ENCODE data around the gene VAV3. TPM values are rescaled to one million over a fixed set of nuclear protein-coding genes. Genes with fewer than 3 reads are reported as not detected.
A peak's percentile ranks its signal among the peaks of the same experiment; 100 is the strongest.

VAV3 gene
- total and polyA plus RNA-seq, 9 of the 15 experiments (the other 6 are each of a cell fraction or from before 2014, with no cell fraction given), result not detected

DNA sequence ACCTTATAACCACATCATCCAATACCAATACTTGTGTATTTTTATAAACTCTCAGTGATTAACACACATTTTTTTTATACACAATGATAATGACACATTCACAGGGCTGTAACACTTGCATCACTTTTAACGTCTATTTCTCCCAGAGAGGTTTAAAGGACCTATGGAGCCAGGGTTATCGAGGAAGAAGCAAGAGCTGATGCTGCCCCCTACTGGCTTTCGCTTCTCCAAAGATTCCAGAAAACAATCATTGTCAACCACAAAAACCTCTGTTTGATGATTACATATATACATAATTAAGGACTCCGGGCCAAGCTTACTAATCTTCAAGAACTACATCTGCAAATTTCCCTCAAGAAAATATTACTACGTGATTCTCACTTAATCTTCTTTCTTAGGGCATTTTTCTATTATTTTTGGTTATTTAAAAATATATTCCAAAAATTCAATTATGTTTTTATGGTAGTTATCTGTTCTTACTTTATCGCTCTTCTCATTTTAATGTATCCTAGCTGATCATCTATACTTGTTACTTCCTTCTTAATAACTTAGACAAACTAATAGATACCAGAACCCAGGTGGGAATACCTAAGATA lies 214.5 kb downstream of the VAV3 start (continued):
- TF ChIP-seq, protein P1, sequence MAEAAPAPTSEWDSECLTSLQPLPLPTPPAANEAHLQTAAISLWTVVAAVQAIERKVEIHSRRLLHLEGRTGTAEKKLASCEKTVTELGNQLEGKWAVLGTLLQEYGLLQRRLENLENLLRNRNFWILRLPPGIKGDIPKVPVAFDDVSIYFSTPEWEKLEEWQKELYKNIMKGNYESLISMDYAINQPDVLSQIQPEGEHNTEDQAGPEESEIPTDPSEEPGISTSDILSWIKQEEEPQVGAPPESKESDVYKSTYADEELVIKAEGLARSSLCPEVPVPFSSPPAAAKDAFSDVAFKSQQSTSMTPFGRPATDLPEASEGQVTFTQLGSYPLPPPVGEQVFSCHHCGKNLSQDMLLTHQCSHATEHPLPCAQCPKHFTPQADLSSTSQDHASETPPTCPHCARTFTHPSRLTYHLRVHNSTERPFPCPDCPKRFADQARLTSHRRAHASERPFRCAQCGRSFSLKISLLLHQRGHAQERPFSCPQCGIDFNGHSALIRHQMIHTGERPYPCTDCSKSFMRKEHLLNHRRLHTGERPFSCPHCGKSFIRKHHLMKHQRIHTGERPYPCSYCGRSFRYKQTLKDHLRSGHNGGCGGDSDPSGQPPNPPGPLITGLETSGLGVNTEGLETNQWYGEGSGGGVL (CRISPR knock-in tag; IDR thresholded peaks at IDR 0.05), result no peak
- TF ChIP-seq FOXJ2 (tag; IDR thresholded peaks at IDR 0.05) (no peak), TSC22D4 (tag; IDR thresholded peaks at IDR 0.05) (no peak), FOXP1 (CRISPR knock-in tag; IDR thresholded peaks at IDR 0.05) (no peak), ZNF76 (CRISPR knock-in tag; IDR thresholded peaks at IDR 0.05; ENCODE audit: borderline replicate concordance) (no peak), PHF8 (IDR thresholded peaks at IDR 0.05; ENCODE audit: borderline replicate concordance, low read length) (no peak), LARP7 (IDR thresholded peaks at IDR 0.05) (no peak), BRD4 (IDR thresholded peaks at IDR 0.05) (no peak), SNIP1 (IDR thresholded peaks at IDR 0.05; ENCODE audit: low read depth) (no peak), CEBPG (CRISPR knock-in tag; IDR thresholded peaks at IDR 0.05) (no peak), CEBPG (tag; conservative IDR thresholded peaks at IDR 0.05 in 1 of 2, IDR thresholded peaks at IDR 0.05 in 1 of 2) (peak; percentile 34 to 71; a peak in 2 of 4 replicates), SMARCE1 (IDR thresholded peaks at IDR 0.05) (no peak), YY1 (IDR thresholded peaks at IDR 0.05; ENCODE audit: borderline replicate concordance in 1 of 3, control insufficient read depth in 1 of 3, extremely low read depth in 1 of 3, insufficient read depth in 3 of 3, insufficient read length in 1 of 3, insufficient replicate concordance in 2 of 3, low read depth in 1 of 3, low read length in 2 of 3) (no peak)
- TF ChIP-seq, protein P2, sequence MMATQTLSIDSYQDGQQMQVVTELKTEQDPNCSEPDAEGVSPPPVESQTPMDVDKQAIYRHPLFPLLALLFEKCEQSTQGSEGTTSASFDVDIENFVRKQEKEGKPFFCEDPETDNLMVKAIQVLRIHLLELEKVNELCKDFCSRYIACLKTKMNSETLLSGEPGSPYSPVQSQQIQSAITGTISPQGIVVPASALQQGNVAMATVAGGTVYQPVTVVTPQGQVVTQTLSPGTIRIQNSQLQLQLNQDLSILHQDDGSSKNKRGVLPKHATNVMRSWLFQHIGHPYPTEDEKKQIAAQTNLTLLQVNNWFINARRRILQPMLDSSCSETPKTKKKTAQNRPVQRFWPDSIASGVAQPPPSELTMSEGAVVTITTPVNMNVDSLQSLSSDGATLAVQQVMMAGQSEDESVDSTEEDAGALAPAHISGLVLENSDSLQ (IDR thresholded peaks at IDR 0.05), result no peak
- TF ChIP-seq, protein P3, sequence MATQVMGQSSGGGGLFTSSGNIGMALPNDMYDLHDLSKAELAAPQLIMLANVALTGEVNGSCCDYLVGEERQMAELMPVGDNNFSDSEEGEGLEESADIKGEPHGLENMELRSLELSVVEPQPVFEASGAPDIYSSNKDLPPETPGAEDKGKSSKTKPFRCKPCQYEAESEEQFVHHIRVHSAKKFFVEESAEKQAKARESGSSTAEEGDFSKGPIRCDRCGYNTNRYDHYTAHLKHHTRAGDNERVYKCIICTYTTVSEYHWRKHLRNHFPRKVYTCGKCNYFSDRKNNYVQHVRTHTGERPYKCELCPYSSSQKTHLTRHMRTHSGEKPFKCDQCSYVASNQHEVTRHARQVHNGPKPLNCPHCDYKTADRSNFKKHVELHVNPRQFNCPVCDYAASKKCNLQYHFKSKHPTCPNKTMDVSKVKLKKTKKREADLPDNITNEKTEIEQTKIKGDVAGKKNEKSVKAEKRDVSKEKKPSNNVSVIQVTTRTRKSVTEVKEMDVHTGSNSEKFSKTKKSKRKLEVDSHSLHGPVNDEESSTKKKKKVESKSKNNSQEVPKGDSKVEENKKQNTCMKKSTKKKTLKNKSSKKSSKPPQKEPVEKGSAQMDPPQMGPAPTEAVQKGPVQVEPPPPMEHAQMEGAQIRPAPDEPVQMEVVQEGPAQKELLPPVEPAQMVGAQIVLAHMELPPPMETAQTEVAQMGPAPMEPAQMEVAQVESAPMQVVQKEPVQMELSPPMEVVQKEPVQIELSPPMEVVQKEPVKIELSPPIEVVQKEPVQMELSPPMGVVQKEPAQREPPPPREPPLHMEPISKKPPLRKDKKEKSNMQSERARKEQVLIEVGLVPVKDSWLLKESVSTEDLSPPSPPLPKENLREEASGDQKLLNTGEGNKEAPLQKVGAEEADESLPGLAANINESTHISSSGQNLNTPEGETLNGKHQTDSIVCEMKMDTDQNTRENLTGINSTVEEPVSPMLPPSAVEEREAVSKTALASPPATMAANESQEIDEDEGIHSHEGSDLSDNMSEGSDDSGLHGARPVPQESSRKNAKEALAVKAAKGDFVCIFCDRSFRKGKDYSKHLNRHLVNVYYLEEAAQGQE (IDR thresholded peaks at IDR 0.05; ENCODE audit: borderline replicate concordance), result peak; percentile 43; the same call in 1 of the 2 replicates
- TF ChIP-seq, protein P3 (CRISPR knock-in tag; IDR thresholded peaks at IDR 0.05; ENCODE audit: low read depth), result no peak
